GM21447 (cell line): ENCODE measurements around the gene DELE1.

Experiments
- ATAC-seq: cut with Tn5 transposase; IDR thresholded peaks from one replicate; pipeline ENCODE4 v1.9.1; 2021; ENCODE audit not compliant: unreplicated experiment

Gene DELE1

GRCh38 chr5:141954194-141954593 lies 30.5 kb downstream of the DELE1 start:
- no peak for ATAC-seq

- ATAC-seq, result no peak
Measured at GRCh38 chr5:141957367-141957996, 33.8 kb downstream of the DELE1 start.

- no peak for ATAC-seq
Measured at GRCh38 chr5:141958113-141958512, 34.4 kb downstream of the DELE1 start, which contains the start of gene PCDH12. PCDH12 (minus strand) TSS chr5:141958202; CDS start chr5:141957851, 351 bp downstream.

- no peak for ATAC-seq
Measured at GRCh38 chr5:141958546-141959172, 35.0 kb downstream of the DELE1 start.

- no peak for ATAC-seq
Measured at GRCh38 chr5:141960018-141960417, 36.3 kb downstream of the DELE1 start.

GRCh38 chr5:141960449-141961323 lies 37.0 kb downstream of the DELE1 start:
- ATAC-seq, result peak; percentile 95

- no peak for ATAC-seq
Measured at GRCh38 chr5:141961466-141961865, 37.8 kb downstream of the DELE1 start.

GRCh38 chr5:141963701-141964100 lies 40.0 kb downstream of the DELE1 start:
- no peak for ATAC-seq

GRCh38 chr5:141965071-141965470 lies 41.4 kb downstream of the DELE1 start:
- ATAC-seq, result no peak

- ATAC-seq, result no peak
Measured at GRCh38 chr5:141966275-141966962, 42.7 kb downstream of the DELE1 start.

GRCh38 chr5:141966963-141967333 lies 43.3 kb downstream of the DELE1 start:
- ATAC-seq, result no peak

GRCh38 chr5:141968914-141969608 lies 45.4 kb downstream of the DELE1 start, which contains the start of gene RNF14:
RNF14 (plus strand) TSS chr5:141969105; CDS start chr5:141973589, 4,484 bp downstream.
- peak; percentile 85 for ATAC-seq

- peak; percentile 53 for ATAC-seq
Measured at GRCh38 chr5:141969783-141970771, 46.4 kb downstream of the DELE1 start.

GRCh38 chr5:141973871-141974595 lies 50.4 kb downstream of the DELE1 start:
- ATAC-seq, result no peak

- no peak for ATAC-seq
Measured at GRCh38 chr5:141976176-141976575, 52.5 kb downstream of the DELE1 start.

GRCh38 chr5:141978389-141978788 lies 54.7 kb downstream of the DELE1 start:
- ATAC-seq, result no peak

- no peak for ATAC-seq
Measured at GRCh38 chr5:141982626-141983025, 59.0 kb downstream of the DELE1 start.

GRCh38 chr5:141986072-141986471 lies 62.4 kb downstream of the DELE1 start:
- no peak for ATAC-seq

- no peak for ATAC-seq
Measured at GRCh38 chr5:141989720-141990119, 66.0 kb downstream of the DELE1 start.
